IMR-90 (cell line): ENCODE data around the gene IFIH1. TPM values are rescaled to one million over a fixed set of nuclear protein-coding genes. Genes with fewer than 3 reads are reported as not detected.
A peak's percentile ranks its signal among the peaks of the same experiment; 100 is the strongest.

Experiments used
- ATAC-seq: fragments of 200-7000 bp; cut with Tn5 transposase; 2 replicates; pipeline ENCODE4 v1.9.1; 2020; ENCODE audit warnings: low read depth, mild to moderate bottlenecking, moderate library complexity
- BruUV-seq: library from RNA; stranded (reverse); fragments of 400-500 nt; replicated peaks from 2 replicates; lab custom pipeline; 2021; lab: Mats Ljungman, UMichigan
- CTCF ChIA-PET: fragments of 300-600 bp; formaldehyde crosslinking; extraction: SDS; loops from one replicate; lab custom pipeline; 2021; ENCODE audit warnings: antibody characterized with exemption; lab: Yijun Ruan, JAX
- POLR2A ChIA-PET: fragments of 300-600 bp; sonication (Branson Sonifier 250); formaldehyde crosslinking; loops from one replicate; lab custom pipeline; 2022; ENCODE audit warnings: antibody characterized with exemption; ENCODE audit not compliant: unreplicated experiment; lab: Charles Lee
- DNase-seq: peaks from one replicate; pipeline ENCODE4 v3.0.0; 2013
- H2AFZ ChIP-seq: replicated peaks from 2 replicates; pipeline ENCODE3; 2013; ENCODE audit warnings: low read length, mild to moderate bottlenecking; ENCODE audit not compliant: poor library complexity
- H2AK5ac ChIP-seq: 2 replicates; pipeline ENCODE4 v1.6.1; 2013; ENCODE audit warnings: low read depth, low read length, inconsistent platforms
- H2AK9ac ChIP-seq: replicated peaks from 2 replicates; pipeline ENCODE3; 2013; ENCODE audit warnings: mild to moderate bottlenecking, low read depth, low read length, moderate library complexity; ENCODE audit not compliant: poor library complexity
- H2BK120ac ChIP-seq: 2 replicates; pipeline ENCODE4 v1.6.1; 2013; ENCODE audit warnings: low read depth, low read length, inconsistent platforms
- H2BK15ac ChIP-seq: 3 replicates; pipeline ENCODE4 v1.6.1; 2013; ENCODE audit warnings: low read depth, low read length, inconsistent platforms
- H2BK20ac ChIP-seq: 2 replicates; pipeline ENCODE4 v1.6.1; 2013; ENCODE audit warnings: low read depth, mild to moderate bottlenecking, inconsistent platforms, low read length, moderate library complexity
- H2BK5ac ChIP-seq: 2 replicates; pipeline ENCODE4 v1.6.1; 2013; ENCODE audit warnings: mild to moderate bottlenecking, low read depth, low read length, inconsistent platforms; ENCODE audit not compliant: poor library complexity, severe bottlenecking
- H3K14ac ChIP-seq: replicated peaks from 2 replicates; pipeline ENCODE4 v1.6.1; 2013; ENCODE audit warnings: low read depth, low read length, inconsistent platforms
- H3K18ac ChIP-seq: 2 replicates; pipeline ENCODE4 v1.6.1; 2013; ENCODE audit warnings: low read depth, low read length, control low read depth
- H3K23ac ChIP-seq: 2 replicates; pipeline ENCODE4 v1.6.1; 2013; ENCODE audit warnings: low read depth, low read length, inconsistent platforms
- H3K27ac ChIP-seq: 2 replicates; pipeline ENCODE4 v1.5.1; 2013; ENCODE audit warnings: mild to moderate bottlenecking, control low read depth, low read length; ENCODE audit not compliant: insufficient read depth
- H3K27me3 ChIP-seq: 2 replicates; pipeline ENCODE4 v1.6.1; 2013; ENCODE audit warnings: low read length; ENCODE audit not compliant: control insufficient read depth, insufficient read depth
- H3K36me3 ChIP-seq: 2 replicates; pipeline ENCODE4 v1.6.1; 2013; ENCODE audit warnings: low read length, mixed read lengths; ENCODE audit not compliant: control insufficient read depth, insufficient read depth
- H3K4ac ChIP-seq: 2 replicates; pipeline ENCODE4 v1.6.1; 2013; ENCODE audit warnings: low read depth, low read length, inconsistent platforms
- H3K4me1 ChIP-seq: 2 replicates; pipeline ENCODE4 v1.6.1; 2013; ENCODE audit warnings: low read length, mixed read lengths; ENCODE audit not compliant: control insufficient read depth, insufficient read depth
- H3K4me2 ChIP-seq: 2 replicates; pipeline ENCODE4 v1.6.1; 2013; ENCODE audit warnings: low read depth, mild to moderate bottlenecking, control low read depth, low read length, moderate library complexity
- H3K4me3 ChIP-seq: 2 replicates; pipeline ENCODE4 v1.5.1; 2013; ENCODE audit warnings: low read depth, mild to moderate bottlenecking, control low read depth, low read length, moderate library complexity; ENCODE audit not compliant: insufficient read depth
- H3K56ac ChIP-seq: 2 replicates; pipeline ENCODE4 v1.6.1; 2013; ENCODE audit warnings: low read length, inconsistent platforms; ENCODE audit not compliant: insufficient read depth; ENCODE audit errors: extremely low read depth
- H3K79me1 ChIP-seq, 2 experiments: 2 replicates each; pipeline ENCODE4 v1.6.1; 2013; ENCODE audit warnings: low read length in 2 of 2, inconsistent platforms in 1 of 2, low read depth in 1 of 2
- H3K9ac ChIP-seq: 2 replicates; pipeline ENCODE4 v1.6.1; 2013; ENCODE audit warnings: low read depth, low read length, control low read depth
- H3K9me1 ChIP-seq: 2 replicates; pipeline ENCODE4 v1.6.1; 2013; ENCODE audit warnings: low read length, inconsistent platforms; ENCODE audit not compliant: insufficient read depth
- H3K9me3 ChIP-seq: 2 replicates; pipeline ENCODE4 v1.6.1; 2013; ENCODE audit warnings: low read length; ENCODE audit not compliant: control insufficient read depth, insufficient read depth
- H4K20me1 ChIP-seq: 2 replicates; pipeline ENCODE4 v1.6.1; 2013; ENCODE audit warnings: low read length, inconsistent platforms; ENCODE audit not compliant: insufficient read depth
- H4K5ac ChIP-seq: 2 replicates; pipeline ENCODE4 v1.6.1; 2013; ENCODE audit warnings: mild to moderate bottlenecking, low read depth, low read length, control low read depth
- H4K8ac ChIP-seq, 2 experiments: 2 replicates each; pipeline ENCODE4 v1.6.1; 2013; ENCODE audit warnings: low read depth in 2 of 2, low read length in 2 of 2, control low read depth in 1 of 2, inconsistent platforms in 1 of 2
- H4K91ac ChIP-seq: 2 replicates; pipeline ENCODE4 v1.6.1; 2013; ENCODE audit warnings: low read depth, low read length, inconsistent platforms; ENCODE audit not compliant: insufficient read depth
- BHLHE40 ChIP-seq: fragments of 150-350 bp; IDR thresholded peaks from 2 replicates; pipeline ENCODE4 v1.6.1; 2016; ENCODE audit warnings: mild to moderate bottlenecking, low read depth, low read length
- CEBPB ChIP-seq: IDR thresholded peaks from 2 replicates; pipeline ENCODE4 v1.6.1; 2012; ENCODE audit warnings: low read depth, low read length, improper control_type of control experiment
- FOS ChIP-seq: fragments of 150-350 bp; IDR thresholded peaks from 2 replicates; pipeline ENCODE4 v1.6.1; 2016; ENCODE audit warnings: low read depth, low read length
- MAFK ChIP-seq: IDR thresholded peaks from 2 replicates; pipeline ENCODE4 v1.6.1; 2012; ENCODE audit warnings: low read depth, low read length, improper control_type of control experiment
- MAZ ChIP-seq: IDR thresholded peaks from 2 replicates; pipeline ENCODE4 v1.6.1; 2012; ENCODE audit warnings: low read depth, mild to moderate bottlenecking, low read length, improper control_type of control experiment, moderate library complexity, borderline replicate concordance
- RAD21 ChIP-seq: IDR thresholded peaks from 2 replicates; pipeline ENCODE4 v1.6.1; 2012; ENCODE audit warnings: low read length, improper control_type of control experiment
- RCOR1 ChIP-seq: IDR thresholded peaks from 2 replicates; pipeline ENCODE4 v1.6.1; 2012; ENCODE audit warnings: mild to moderate bottlenecking, low read length, improper control_type of control experiment; ENCODE audit not compliant: insufficient replicate concordance
- WGBS, 2 experiments: methylation state at CpG; one replicate each; pipeline versions ENCODE4 v1.1.5 to v1.1.7; 2013; ENCODE audit warnings: missing lambda C conversion rate in 2 of 2; ENCODE audit not compliant: insufficient read length in 1 of 2; ENCODE audit errors: extremely low coverage in 2 of 2; 5-methylcytosine and 5-hydroxymethylcytosine counted together
- dilution Hi-C: fragments of 300-500 bp; cut with HindIII; formaldehyde crosslinking; loops from one replicate; pipeline ENCODE4 v1.14.3; 2018; ENCODE audit warnings: low sequenced_read_pairs; ENCODE audit not compliant: unreplicated experiment
- in situ Hi-C: fragments of 300-500 bp; cut with MboI; formaldehyde crosslinking; loops from 3 replicates; pipeline ENCODE4 v1.14.3; 2019; ENCODE audit warnings: low sequenced_read_pairs, inconsistent platforms, mixed read lengths
- intact Hi-C: fragments of 100-400 bp; cut with micrococcal nuclease; formaldehyde crosslinking; loops from 2 replicates; pipeline ENCODE4 v1.10.0; 2022
- polyA plus RNA-seq, 3 experiments: library from polyadenylated mRNA; depleted of rRNA; stranded (reverse); fragments of >200 nt; gene quantifications; 2 replicates each; pipeline ENCODE4 v1.2.3, GENCODE V29; 2012; ENCODE audit warnings: low replicate concordance in 1 of 3
- total RNA-seq: library from RNA; depleted of rRNA; stranded (reverse); fragments of >200 nt; gene quantifications from 2 replicates; pipeline ENCODE4 v1.2.3, GENCODE V29; 2012

IFIH1 gene
- total and polyA plus RNA-seq, 2 of the 4 experiments (the other 2 are of a cell fraction), result 1.3 to 1.4 TPM

- no peak for TF ChIP-seq MAFK
- no peak for TF ChIP-seq RAD21
Measured at GRCh38 chr2:162234620-162235462, 83.6 kb downstream of the IFIH1 start (continued).

- H3K79me1 ChIP-seq, result peaks cover 2 to 37% of the 10 kb centered on the region in 2 experiments; a peak in 3 of 4 replicates
- H2BK120ac ChIP-seq, result peak overlapping the region; percentile 58; the same call in 1 of the 2 replicates
- no TSS peak for BruUV-seq
- H2AK9ac ChIP-seq, result no peak overlapping the region
- H4K5ac ChIP-seq, result peak overlapping the region; percentile 95; the same call in 1 of the 2 replicates
- H3K9me1 ChIP-seq, result peaks cover 3% of the 10 kb centered on the region
- H2AFZ ChIP-seq, result no peak overlapping the region
- H2AK5ac ChIP-seq, result no peak overlapping the region
- dilution Hi-C loops, result no loop called here
- peak overlapping the region; percentile 93; the same call in 1 of the 2 replicates for H3K27ac ChIP-seq
- peaks cover 11% of the 10 kb centered on the region for H3K4me1 ChIP-seq
- H3K4me3 ChIP-seq, result no peak overlapping the region
- H3K27me3 ChIP-seq, result no peaks in the 10 kb centered on the region
- 0 out of 2 replicates have a peak overlapping the region, but pooled peaks have one; percentile 42 for H3K9ac ChIP-seq
- no peak overlapping the region for H3K14ac ChIP-seq
- no CpG with 5 or more reads among the region's 1 CpG for WGBS, 2 experiments
- H2BK5ac ChIP-seq, result peak overlapping the region; percentile 85
- ChIA-PET CTCF (interaction anchor here (1.3 kb wide), 3 partner anchors 9 to 67 kb away, joined by 3 to 4 read pairs (median 4); no protein-coding TSS in a partner anchor), POLR2A (no interaction called here)
- H3K4me2 ChIP-seq, result peak overlapping the region; percentile 80
- in situ Hi-C loops, result no loop called here
- ATAC-seq (peak; percentile 78), DNase-seq (peak; percentile 76)
- peak overlapping the region; percentile 26; the same call in 1 of the 2 replicates for H3K23ac ChIP-seq
- TF ChIP-seq MAZ (no peak), CEBPB (peak; percentile 96), BHLHE40 (peak; percentile 60), FOS (peak; percentile 43; the same call in 1 of the 2 replicates), RCOR1 (no peak)
- peak overlapping the region; percentile 43; the same call in 1 of the 3 replicates for H2BK15ac ChIP-seq
- H4K20me1 ChIP-seq, result no peaks in the 10 kb centered on the region
- peaks cover 15% of the 10 kb centered on the region for H3K36me3 ChIP-seq
- peak overlapping the region; percentile 39; the same call in 1 of the 2 replicates for H4K91ac ChIP-seq
- peaks cover 4% of the 10 kb centered on the region; the same call in 1 of the 2 replicates for H3K9me3 ChIP-seq
- peak overlapping the region; percentile 29 to 58; a peak in 3 of 4 replicates for H4K8ac ChIP-seq
- no peak overlapping the region for H2BK20ac ChIP-seq
- no peak overlapping the region for H3K56ac ChIP-seq
- H3K4ac ChIP-seq, result peak overlapping the region; percentile 73
- intact Hi-C loops, result no loop called here
- peak overlapping the region; percentile 98; the same call in 1 of the 2 replicates for H3K18ac ChIP-seq
Measured at GRCh38 chr2:162233197-162233596, 85.3 kb downstream of the IFIH1 start.
